ENCODE results near the gene CDC25A.

DNA sequence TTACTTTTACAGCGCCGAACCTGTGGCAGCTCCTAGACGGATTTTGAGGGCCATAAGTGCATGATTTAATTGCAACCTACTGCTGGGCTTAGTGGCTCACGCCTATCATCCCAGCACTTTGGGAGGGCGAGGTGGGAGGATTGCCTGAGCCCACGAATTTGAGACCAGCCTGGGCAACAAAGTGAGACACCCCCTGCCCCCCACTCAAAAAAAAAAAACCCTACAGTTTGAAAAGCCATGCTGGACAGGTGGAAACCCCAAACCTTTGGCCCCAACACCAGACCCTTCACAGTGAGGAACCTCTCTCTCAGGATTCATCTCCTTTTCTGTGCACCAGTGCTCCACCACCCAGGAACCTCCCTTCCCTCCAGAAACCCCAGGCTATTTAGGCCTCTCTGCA, 1.1 kb upstream of the CDC25A start:
- TF ChIP-seq POLR2AphosphoS5 (IDR thresholded peaks at IDR 0.05; ENCODE audit: low read depth, low read length) (no peak), POLR2A (IDR thresholded peaks at IDR 0.05; ENCODE audit: low read depth, low read length) (no peak), TAF1 (IDR thresholded peaks at IDR 0.05; ENCODE audit: borderline replicate concordance, low read depth, low read length) (no peak)

Data from GM12892 (cell line).